GM23338 (cell line): ENCODE data around the gene CPNE4. TPM values are rescaled to one million over a fixed set of nuclear protein-coding genes. Genes with fewer than 3 reads are reported as not detected.

ENCODE experiments used
- ATAC-seq: fragments of 200-7000 bp; cut with Tn5 transposase; 3 replicates; pipeline ENCODE4 v1.9.1; 2020
- DNase-seq: peaks from one replicate; pipeline ENCODE4 v3.0.0-alpha.2; 2015; ENCODE audit warnings: low spot score
- H2AFZ ChIP-seq: fragments of 200-600 bp; sonication (generic); 2 replicates; pipeline ENCODE4 v1.8.0; 2016; ENCODE audit warnings: antibody characterized with exemption, mild to moderate bottlenecking, moderate library complexity
- H3F3A ChIP-seq: fragments of 200-600 bp; sonication (generic); replicated peaks from 2 replicates; pipeline ENCODE4 v1.8.0; 2017; ENCODE audit warnings: antibody characterized with exemption, mixed run types, low read depth
- H3K27ac ChIP-seq: fragments of 200-600 bp; sonication (generic); 2 replicates; pipeline ENCODE4 v1.6.1; 2016; ENCODE audit warnings: low read depth
- H3K27me3 ChIP-seq: fragments of 200-600 bp; sonication (generic); 2 replicates; pipeline ENCODE4 v1.8.0; 2016; ENCODE audit warnings: mild to moderate bottlenecking, mixed run types, moderate library complexity; ENCODE audit not compliant: insufficient read depth
- H3K36me3 ChIP-seq: fragments of 200-600 bp; sonication (generic); 2 replicates; pipeline ENCODE4 v1.8.0; 2016; ENCODE audit warnings: mild to moderate bottlenecking; ENCODE audit not compliant: insufficient read depth
- H3K4me1 ChIP-seq: fragments of 200-600 bp; sonication (generic); 2 replicates; pipeline ENCODE4 v1.8.0; 2016; ENCODE audit warnings: mild to moderate bottlenecking, moderate library complexity; ENCODE audit not compliant: insufficient read depth
- H3K4me2 ChIP-seq: fragments of 200-600 bp; sonication (generic); 2 replicates; pipeline ENCODE4 v1.7.1; 2017; ENCODE audit warnings: mixed run types
- H3K4me3 ChIP-seq: fragments of 200-600 bp; sonication (generic); 2 replicates; pipeline ENCODE4 v1.6.1; 2016; ENCODE audit warnings: mixed run types
- H3K79me2 ChIP-seq: fragments of 200-600 bp; sonication (generic); replicated peaks from 2 replicates; pipeline ENCODE4 v1.8.0; 2017; ENCODE audit warnings: mild to moderate bottlenecking; ENCODE audit not compliant: insufficient read depth
- H3K9me2 ChIP-seq: fragments of 200-600 bp; sonication (generic); 2 replicates; pipeline ENCODE4 v1.8.0; 2017; ENCODE audit not compliant: insufficient read depth
- H4K20me1 ChIP-seq: fragments of 200-600 bp; sonication (generic); replicated peaks from 2 replicates; pipeline ENCODE4 v1.8.0; 2017; ENCODE audit warnings: mild to moderate bottlenecking; ENCODE audit not compliant: insufficient read depth
- H3K27ac Mint-ChIP-seq: 2 replicates; pipeline ENCODE4 v1.8.0; 2020; ENCODE audit warnings: inconsistent platforms, mild to moderate bottlenecking, moderate library complexity, mixed read lengths
- H3K27me3 Mint-ChIP-seq: 3 replicates; pipeline ENCODE4 v1.8.0; 2022; ENCODE audit warnings: low read depth, mild to moderate bottlenecking, moderate library complexity, mixed read lengths, inconsistent platforms; ENCODE audit not compliant: insufficient read depth, poor library complexity
- H3K36me3 Mint-ChIP-seq: 3 replicates; pipeline ENCODE4 v1.8.0; 2021; ENCODE audit warnings: low read depth, mild to moderate bottlenecking, inconsistent platforms, moderate library complexity, mixed read lengths
- H3K4me1 Mint-ChIP-seq: 3 replicates; pipeline ENCODE4 v1.8.0; 2020; ENCODE audit warnings: mild to moderate bottlenecking, inconsistent platforms, mixed read lengths
- H3K4me3 Mint-ChIP-seq: 3 replicates; pipeline ENCODE4 v1.8.0; 2021; ENCODE audit warnings: moderate library complexity, mild to moderate bottlenecking, inconsistent platforms, mixed read lengths
- H3K9me3 Mint-ChIP-seq: 3 replicates; pipeline ENCODE4 v1.8.0; 2020; ENCODE audit warnings: moderate library complexity, mild to moderate bottlenecking, inconsistent platforms, mixed read lengths
- CTCF ChIP-seq, 2 experiments: fragments of 200-600 bp in 1 of 2; sonication (generic) in 1 of 2; conservative IDR thresholded peaks; 2 replicates each; pipeline versions ENCODE4 v1.5.1 to v1.6.1; 2016 to 2017; ENCODE audit warnings: antibody characterized with exemption in 2 of 2, low read depth in 2 of 2, mild to moderate bottlenecking in 2 of 2, moderate library complexity in 1 of 2
- JUNB ChIP-seq: IDR thresholded peaks from one replicate; pipeline ENCODE4 v1.6.1; 2016; ENCODE audit warnings: antibody characterized with exemption; ENCODE audit not compliant: unreplicated experiment
- NANOG ChIP-seq: IDR thresholded peaks from 2 replicates; pipeline ENCODE4 v1.6.1; 2016; ENCODE audit warnings: antibody characterized with exemption, borderline replicate concordance
- POLR2AphosphoS5 ChIP-seq: IDR thresholded peaks from 2 replicates; pipeline ENCODE4 v1.6.1; 2016; ENCODE audit warnings: antibody characterized with exemption, low read depth
- ZNF114 ChIP-seq: fragments of 250-450 bp; sonication (Bioruptor Pico); IDR thresholded peaks from 2 replicates; pipeline ENCODE4 v1.5.0; 2020; ENCODE audit warnings: mild to moderate bottlenecking, moderate library complexity
- ZNF462 ChIP-seq: fragments of 250-450 bp; sonication (Bioruptor Pico); IDR thresholded peaks from 2 replicates; pipeline ENCODE4 v1.5.0; 2020; ENCODE audit warnings: mild to moderate bottlenecking, moderate library complexity
- polyA plus RNA-seq: library from polyadenylated mRNA; unstranded; fragments of >200 nt; fragmentation: Nextera tagmentation; extraction: Ambion mirVana; gene quantifications from 2 replicates; pipeline ENCODE4 v1.2.1, GENCODE V29; 2016
- total RNA-seq: library from RNA; depleted of rRNA; stranded (reverse); fragments of >200 nt; shearing (Covaris generic); gene quantifications from 2 replicates; pipeline ENCODE4 v1.2.3, GENCODE V29; 2014

Gene CPNE4
- total and polyA plus RNA-seq, 2 experiments from 2014 or later: 2.0 to 6.5 TPM

- ATAC-seq: no peak
- no peak overlapping the region for H3K4me3 ChIP-seq
- no peak overlapping the region for H3K27ac Mint-ChIP-seq
Observed at GRCh38 chr3:132038198-132038825, 3.5 kb upstream of the CPNE4 start.

GRCh38 chr3:132037581-132037980 lies 2.8 kb upstream of the CPNE4 start:
- H3K4me1 Mint-ChIP-seq: peaks cover 8% of the 10 kb centered on the region
- Histone ChIP-seq H3K4me3 (no peak overlapping the region), H3F3A (0 out of 2 replicates have a peak, but pooled peaks cover 4% of the 10 kb centered on the region), H3K4me2 (no peak overlapping the region), H3K27me3 (peaks cover 41% of the 10 kb centered on the region), H4K20me1 (no peaks in the 10 kb centered on the region; the same call in 1 of the 2 replicates), H3K79me2 (no peaks in the 10 kb centered on the region), H3K9me2 (no peaks in the 10 kb centered on the region), H3K27ac (no peak overlapping the region), H3K36me3 (no peaks in the 10 kb centered on the region), H2AFZ (no peak overlapping the region), H3K4me1 (no peaks in the 10 kb centered on the region; the same call in 1 of the 2 replicates)
- no peaks in the 10 kb centered on the region for H3K9me3 Mint-ChIP-seq
- no peak overlapping the region for H3K4me3 Mint-ChIP-seq
- H3K36me3 Mint-ChIP-seq: no peaks in the 10 kb centered on the region
- TF ChIP-seq NANOG: no peak
- TF ChIP-seq POLR2AphosphoS5: no peak
- TF ChIP-seq ZNF462 (CRISPR knock-in tag): no peak
- no peak for TF ChIP-seq ZNF114
- H3K27ac Mint-ChIP-seq: no peak overlapping the region
- ATAC-seq: no peak
- no peak for DNase-seq
- peaks cover 37% of the 10 kb centered on the region for H3K27me3 Mint-ChIP-seq

More at GRCh38 chr3:132038198-132038825, 3.5 kb upstream of the CPNE4 start:
- TF ChIP-seq CTCF (conservative IDR thresholded peaks at IDR 0.05; ENCODE audit: low read depth in 2 of 2) (peak; percentile 64 to 78), JUNB (no peak)
- Histone ChIP-seq H3K27ac (no peak overlapping the region), H4K20me1 (no peaks in the 10 kb centered on the region; the same call in 1 of the 2 replicates), H3K36me3 (no peaks in the 10 kb centered on the region), H3K79me2 (no peaks in the 10 kb centered on the region), H3K4me2 (no peak overlapping the region), H3K9me2 (no peaks in the 10 kb centered on the region), H2AFZ (no peak overlapping the region), H3K27me3 (peaks cover 33% of the 10 kb centered on the region), H3F3A (0 out of 2 replicates have a peak, but pooled peaks cover 4% of the 10 kb centered on the region), H3K4me1 (no peaks in the 10 kb centered on the region; the same call in 1 of the 2 replicates)
- DNase-seq: peak; percentile 73
- Mint-ChIP-seq H3K27me3 (peaks cover 31% of the 10 kb centered on the region), H3K4me1 (peaks cover 2% of the 10 kb centered on the region; the same call in 2 of the 3 replicates), H3K36me3 (no peaks in the 10 kb centered on the region), H3K4me3 (no peak overlapping the region), H3K9me3 (no peaks in the 10 kb centered on the region)
